GM23248 (cell line): ENCODE results near the gene SOX18. TPM values are rescaled to one million over a fixed set of nuclear protein-coding genes. Genes with fewer than 3 reads are reported as not detected.

ENCODE experiments used
- DNase-seq: peaks from one replicate; pipeline ENCODE4 v3.0.0-alpha.2; 2015
- H2AFZ ChIP-seq: fragments of 200-600 bp; sonication (generic); 2 replicates; pipeline ENCODE4 v1.6.1; 2016; ENCODE audit warnings: antibody characterized with exemption
- H3F3A ChIP-seq: fragments of 200-600 bp; sonication (generic); 2 replicates; pipeline ENCODE4 v1.6.1; 2016; ENCODE audit warnings: mild to moderate bottlenecking, antibody characterized with exemption, mixed run types; ENCODE audit not compliant: insufficient read depth
- H3K27ac ChIP-seq: fragments of 200-600 bp; sonication (generic); 2 replicates; pipeline ENCODE4 v1.5.1; 2016; ENCODE audit warnings: mild to moderate bottlenecking
- H3K27me3 ChIP-seq: fragments of 200-600 bp; sonication (generic); replicated peaks from 2 replicates; pipeline ENCODE4 v1.6.1; 2016; ENCODE audit warnings: mild to moderate bottlenecking; ENCODE audit not compliant: insufficient read depth
- H3K36me3 ChIP-seq: fragments of 200-600 bp; sonication (generic); 2 replicates; pipeline ENCODE4 v1.6.1; 2016; ENCODE audit warnings: low read depth, mild to moderate bottlenecking
- H3K4me1 ChIP-seq: fragments of 200-600 bp; sonication (generic); 2 replicates; pipeline ENCODE4 v1.6.1; 2016; ENCODE audit warnings: mild to moderate bottlenecking; ENCODE audit not compliant: insufficient read depth
- H3K4me2 ChIP-seq: fragments of 200-600 bp; sonication (generic); one replicate; pipeline ENCODE4 v1.6.1; 2016; ENCODE audit warnings: mild to moderate bottlenecking; ENCODE audit not compliant: unreplicated experiment
- H3K4me3 ChIP-seq: fragments of 200-600 bp; sonication (generic); 2 replicates; pipeline ENCODE4 v1.5.1; 2016; ENCODE audit warnings: mild to moderate bottlenecking
- H3K79me2 ChIP-seq: fragments of 200-600 bp; sonication (generic); 2 replicates; pipeline ENCODE4 v1.6.1; 2016; ENCODE audit warnings: mild to moderate bottlenecking; ENCODE audit not compliant: insufficient read depth
- H3K9ac ChIP-seq: fragments of 200-600 bp; sonication (generic); 2 replicates; pipeline ENCODE4 v1.6.1; 2016; ENCODE audit warnings: mild to moderate bottlenecking
- H3K9me2 ChIP-seq: fragments of 200-600 bp; sonication (generic); 2 replicates; pipeline ENCODE4 v1.6.1; 2016; ENCODE audit warnings: mixed run types, mild to moderate bottlenecking, moderate library complexity; ENCODE audit not compliant: insufficient read depth
- H3K9me3 ChIP-seq: fragments of 200-600 bp; sonication (generic); one replicate; pipeline ENCODE4 v1.6.1; 2017; ENCODE audit warnings: low read depth
- H4K20me1 ChIP-seq: fragments of 200-600 bp; sonication (generic); 2 replicates; pipeline ENCODE4 v1.6.0; 2016; ENCODE audit not compliant: insufficient read depth
- EZH2 ChIP-seq: fragments of 200-600 bp; sonication (generic); IDR thresholded peaks from 2 replicates; pipeline ENCODE4 v1.6.1; 2018; ENCODE audit warnings: antibody characterized with exemption, mild to moderate bottlenecking; ENCODE audit not compliant: insufficient read depth, poor library complexity, severe bottlenecking
- EZH2phosphoT487 ChIP-seq: fragments of 200-600 bp; sonication (generic); IDR thresholded peaks from 2 replicates; pipeline ENCODE4 v1.6.1; 2018; ENCODE audit warnings: antibody characterized with exemption, moderate library complexity, mild to moderate bottlenecking, low read depth; ENCODE audit not compliant: insufficient read depth
- WGBS, 2 experiments: methylation state at CpG; one replicate each; pipeline ENCODE4 v1.1.6; 2015 to 2017; ENCODE audit warnings: low lambda C conversion rate in 2 of 2, low coverage in 1 of 2; ENCODE audit errors: missing lambda C conversion rate in 2 of 2; 5-methylcytosine and 5-hydroxymethylcytosine counted together
- in situ Hi-C: fragments of 300-500 bp; cut with MboI; formaldehyde crosslinking; loops from 2 replicates; pipeline ENCODE4 v1.15.0; 2020
- polyA plus RNA-seq: library from polyadenylated mRNA; unstranded; fragments of >200 nt; fragmentation: Nextera tagmentation; extraction: Ambion mirVana; gene quantifications from 2 replicates; pipeline ENCODE4 v1.2.1, GENCODE V29; 2016
- total RNA-seq: library from RNA; depleted of rRNA; stranded (reverse); fragments of >200 nt; shearing (Covaris generic); gene quantifications from 2 replicates; pipeline ENCODE4 v1.2.3, GENCODE V29; 2014

Gene SOX18
- total and polyA plus RNA-seq, 2 experiments from 2014 or later = not detected

DNA sequence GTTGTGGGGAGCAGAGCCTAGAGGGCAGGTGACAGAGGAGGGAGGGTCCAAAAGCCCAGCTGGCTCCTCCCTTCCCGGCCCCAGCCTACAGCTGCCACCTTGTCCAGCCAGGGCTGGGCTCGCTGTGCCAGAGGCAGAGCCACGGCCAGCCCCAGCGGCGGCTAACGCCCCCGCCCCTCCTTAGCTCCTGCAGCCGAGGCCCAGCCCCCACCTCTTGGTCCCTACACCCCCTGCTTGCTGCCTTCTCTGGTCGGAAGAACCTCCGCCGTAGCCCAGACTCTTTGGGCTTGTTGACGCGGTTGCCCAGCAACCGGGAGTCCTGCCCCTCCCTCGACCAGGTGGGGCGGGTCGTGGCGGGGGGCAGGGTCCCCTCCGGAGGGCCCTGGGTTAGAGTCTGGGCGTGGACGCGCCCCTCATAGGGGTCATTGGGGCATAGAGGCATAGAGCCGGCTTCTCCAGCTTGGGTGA lies 35.3 kb upstream of the SOX18 start:
- 24 to 31% methylated on average over 23 of the region's 23 CpGs for WGBS, 2 experiments
- Histone ChIP-seq H3K9me2 (no peaks in the 10 kb centered on the region), H3K4me3 (no peak overlapping the region), H4K20me1 (no peaks in the 10 kb centered on the region), H3K4me1 (no peaks in the 10 kb centered on the region), H3K4me2 (no peak overlapping the region), H3F3A (no peaks in the 10 kb centered on the region), H2AFZ (no peak overlapping the region), H3K79me2 (no peaks in the 10 kb centered on the region), H3K27me3 (peaks cover 4% of the 10 kb centered on the region; the same call in 1 of the 2 replicates), H3K36me3 (no peaks in the 10 kb centered on the region), H3K9me3 (no peaks in the 10 kb centered on the region), H3K27ac (no peak overlapping the region), H3K9ac (no peak overlapping the region)
- no peak for DNase-seq
- in situ Hi-C loops = no loop called here
- TF ChIP-seq EZH2 = peak; percentile 66
- TF ChIP-seq EZH2phosphoT487 = no peak

- H3K9ac ChIP-seq = no peak within 1 kb of the TSS
- H3K27me3 ChIP-seq = peaks cover 4% of the 10 kb centered on the region; the same call in 1 of the 2 replicates
- in situ Hi-C loops = no loop called here
- H3K9me2 ChIP-seq = no peaks in the 10 kb centered on the region
- no peaks in the 10 kb centered on the region for H3K36me3 ChIP-seq
- no peaks in the 10 kb centered on the region for H3F3A ChIP-seq
- peak within 1 kb of the TSS; percentile 66 for H3K4me3 ChIP-seq
- no peaks in the 10 kb centered on the region for H3K79me2 ChIP-seq
- no peaks in the 10 kb centered on the region for H3K9me3 ChIP-seq
- peak within 1 kb of the TSS; percentile 70 for H2AFZ ChIP-seq
- DNase-seq = peak; percentile 29
- H3K4me2 ChIP-seq = peak within 1 kb of the TSS; percentile 49
- no peak within 1 kb of the TSS for H3K27ac ChIP-seq
- no peaks in the 10 kb centered on the region for H4K20me1 ChIP-seq
- 4 to 6% methylated on average over 71 to 73 of the region's 86 CpGs for WGBS, 2 experiments
- TF ChIP-seq EZH2 (peak; percentile 87), EZH2phosphoT487 (no peak)
- no peaks in the 10 kb centered on the region for H3K4me1 ChIP-seq
Observed at GRCh38 chr20:64083804-64084684, 34.6 kb upstream of the SOX18 start, which contains the start of gene LKAAEAR1. Gene LKAAEAR1 (minus strand): TSS chr20:64084398. CDS start chr20:64084219, 179 bp downstream.

DNA sequence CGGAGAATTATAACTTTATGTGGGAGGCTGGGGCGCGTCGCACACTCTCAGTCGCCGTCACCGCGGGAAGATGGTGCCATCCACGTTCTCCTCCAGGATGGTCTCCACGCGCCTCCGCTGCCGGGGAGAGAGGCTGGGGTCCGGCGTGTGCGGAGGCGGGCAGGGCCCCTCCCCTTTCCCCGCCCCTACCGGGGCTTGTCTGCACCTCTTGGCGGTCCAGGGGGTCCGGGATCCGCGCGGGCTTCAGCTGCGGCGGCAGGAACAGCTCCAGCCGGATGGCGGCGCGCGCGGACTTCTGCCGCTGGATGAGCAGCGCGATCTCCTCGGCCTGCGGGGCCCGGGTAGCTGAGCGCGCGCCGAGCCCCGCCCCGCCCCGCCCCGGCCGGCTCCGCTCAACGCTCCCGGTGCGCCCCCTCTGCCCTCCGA lies 34.0 kb upstream of the SOX18 start:
- no peaks in the 10 kb centered on the region for H4K20me1 ChIP-seq
- H3K4me2 ChIP-seq = peak overlapping the region; percentile 49
- H3K79me2 ChIP-seq = no peaks in the 10 kb centered on the region
- H3K9me2 ChIP-seq = no peaks in the 10 kb centered on the region
- no peaks in the 10 kb centered on the region for H3K36me3 ChIP-seq
- 1% methylated on average over 11 to 16 of the region's 52 CpGs for WGBS, 2 experiments
- peaks cover 6% of the 10 kb centered on the region for H3K4me1 ChIP-seq
- no peak overlapping the region for H3K27ac ChIP-seq
- peak overlapping the region; percentile 66 for H3K4me3 ChIP-seq
- H3F3A ChIP-seq = no peaks in the 10 kb centered on the region
- peak; percentile 85 for DNase-seq
- TF ChIP-seq EZH2phosphoT487 (no peak), EZH2 (no peak)
- H2AFZ ChIP-seq = peak overlapping the region; percentile 70
- in situ Hi-C loops = no loop called here
- H3K27me3 ChIP-seq = peaks cover 4% of the 10 kb centered on the region; the same call in 1 of the 2 replicates
- H3K9me3 ChIP-seq = no peaks in the 10 kb centered on the region
- H3K9ac ChIP-seq = no peak overlapping the region

DNA sequence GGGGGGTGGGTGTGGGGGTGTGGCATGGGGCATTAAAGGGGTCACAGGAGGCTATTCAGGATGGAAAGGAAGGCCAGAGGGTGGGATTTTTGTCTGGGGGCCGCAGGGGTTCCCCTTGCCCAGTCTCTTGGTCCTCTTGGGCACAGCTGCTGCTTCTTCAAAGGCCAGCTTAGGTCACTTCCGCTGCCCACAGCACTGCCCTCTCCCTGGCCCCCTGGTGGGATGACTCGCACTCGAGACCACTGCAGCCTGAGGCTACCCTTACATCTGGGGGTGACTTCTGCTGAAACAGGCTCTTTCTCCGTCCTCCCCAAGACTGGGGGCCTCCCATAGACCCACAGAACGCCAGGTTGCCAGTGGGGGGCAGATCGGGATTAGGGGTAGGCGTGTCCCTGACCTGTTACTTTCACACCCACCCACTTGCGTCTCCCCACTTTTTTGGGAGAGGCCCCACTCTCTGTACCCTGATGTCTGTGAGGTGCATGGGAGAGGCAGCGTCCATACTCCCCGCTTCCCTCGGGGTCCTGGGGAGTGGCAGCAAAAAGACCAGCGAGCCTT lies 33.5 kb upstream of the SOX18 start:
- Histone ChIP-seq H3K79me2 (no peaks in the 10 kb centered on the region), H2AFZ (peak overlapping the region; percentile 70; the same call in 1 of the 2 replicates), H3F3A (no peaks in the 10 kb centered on the region), H4K20me1 (no peaks in the 10 kb centered on the region), H3K36me3 (no peaks in the 10 kb centered on the region), H3K9me2 (no peaks in the 10 kb centered on the region), H3K4me1 (peaks cover 10% of the 10 kb centered on the region), H3K4me2 (peak overlapping the region; percentile 49), H3K27me3 (peaks cover 4% of the 10 kb centered on the region; the same call in 1 of the 2 replicates), H3K27ac (no peak overlapping the region), H3K4me3 (peak overlapping the region; percentile 66), H3K9ac (no peak overlapping the region), H3K9me3 (no peaks in the 10 kb centered on the region)
- TF ChIP-seq EZH2 = no peak
- no peak for TF ChIP-seq EZH2phosphoT487
- WGBS, 2 experiments = 20 to 23% methylated on average over 10 to 13 of the region's 13 CpGs
- DNase-seq = no peak
- in situ Hi-C loops = no loop called here
